Measurements from ENCODE around the gene SUN1. TPM values are rescaled to one million over a fixed set of nuclear protein-coding genes. Genes with fewer than 3 reads are reported as not detected.

Gene SUN1
- total and polyA plus RNA-seq, 2 donors (not counting 1 experiment from before 2014, with no cell fraction given) = 198 to 254 TPM

- no peak overlapping the region for H3K27ac Mint-ChIP-seq
- ChIA-PET POLR2A (no interaction called here), CTCF (no interaction called here)
- H3K27ac ChIP-seq (ENCODE audit: low read length in 2 of 2) = no peak overlapping the region
- H3K4me2 ChIP-seq (replicated peaks; ENCODE audit: low read depth, low read length, poor library complexity, severe bottlenecking) = no peak overlapping the region
- no peaks in the 10 kb centered on the region for H3K27me3 Mint-ChIP-seq
- no peaks in the 10 kb centered on the region for H3K9me3 Mint-ChIP-seq (ENCODE audit: insufficient read depth)
- WGBS (ENCODE audit: insufficient coverage) = 99% methylated on average over 11 of the region's 15 CpGs
- no peak overlapping the region for H3K4me3 ChIP-seq (ENCODE audit: control extremely low read depth in 1 of 5, extremely low read depth in 1 of 5, insufficient read depth in 1 of 5, low read depth in 2 of 5, low read length in 4 of 5)
- peaks cover 0 to 8% (median 0%) of the 10 kb centered on the region in 3 donors for H3K9me3 ChIP-seq (ENCODE audit: control extremely low read depth in 1 of 3, control insufficient read depth in 2 of 3, insufficient read depth in 1 of 3, low read length in 2 of 3)
- H3K4me3 Mint-ChIP-seq = no peak overlapping the region
- TF ChIP-seq EZH2 (IDR thresholded peaks at IDR 0.05; ENCODE audit: borderline replicate concordance, insufficient read depth, low read depth, low read length, poor library complexity, severe bottlenecking) = no peak
- TF ChIP-seq CTCF (IDR thresholded peaks at IDR 0.05) = no peak
- H3K36me3 ChIP-seq (replicated peaks in 1 of 2; ENCODE audit: control extremely low read depth in 1 of 2, control insufficient read depth in 1 of 2, extremely low read depth in 1 of 2, insufficient read depth in 2 of 2, low read length in 1 of 2) = peaks cover 0 to 53% of the 10 kb centered on the region in 2 experiments
- no peak for DNase-seq
- peaks cover 36% of the 10 kb centered on the region for H3K79me2 ChIP-seq (ENCODE audit: control insufficient read depth, insufficient read depth, low read length)
- no peak overlapping the region for H3K9ac ChIP-seq (ENCODE audit: low read length)
- H4K20me1 ChIP-seq (ENCODE audit: control insufficient read depth, insufficient read depth, low read length, poor library complexity, severe bottlenecking) = no peaks in the 10 kb centered on the region
- no peaks in the 10 kb centered on the region for H3K4me1 ChIP-seq (ENCODE audit: control insufficient read depth in 2 of 2, insufficient read depth in 2 of 2, low read length in 2 of 2)
- intact Hi-C loops (cut with micrococcal nuclease) = no loop called here
- H3K27me3 ChIP-seq (replicated peaks in 1 of 4; ENCODE audit: control extremely low read depth in 1 of 4, control insufficient read depth in 3 of 4, insufficient read depth in 4 of 4, low read length in 3 of 4) = no peaks in the 10 kb centered on the region
- no peak for ATAC-seq (ENCODE audit: low read depth)
- no peaks in the 10 kb centered on the region for H3K4me1 Mint-ChIP-seq
- no peak overlapping the region for H2AFZ ChIP-seq (ENCODE audit: insufficient read depth, low read depth, low read length, poor library complexity, severe bottlenecking)
Observed at GRCh38 chr7:844514-844913, 12.2 kb downstream of the SUN1 start.

DNA sequence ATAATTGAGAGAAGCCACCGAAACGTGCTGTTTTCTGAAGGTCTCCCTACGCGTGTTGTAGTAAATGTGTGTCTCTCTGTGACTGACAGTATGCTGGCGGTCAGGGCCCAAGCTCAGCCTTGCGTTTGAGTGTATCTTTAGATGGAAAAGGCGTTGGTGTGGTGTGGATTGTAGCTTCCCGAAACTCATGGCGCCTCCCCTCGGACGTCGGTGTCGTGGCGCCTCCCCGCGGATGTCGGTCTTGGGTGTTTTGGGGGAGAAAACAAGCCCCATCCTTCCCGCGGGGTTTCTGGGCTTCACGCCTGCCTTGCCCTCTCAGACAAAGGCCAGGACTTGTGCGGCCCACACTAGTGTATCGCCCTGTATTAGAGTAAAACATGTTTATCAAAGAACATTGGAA, 12.8 kb downstream of the SUN1 start:
- peaks cover 0 to 56% of the 10 kb centered on the region in 2 experiments for H3K36me3 ChIP-seq (replicated peaks in 1 of 2; ENCODE audit: control extremely low read depth in 1 of 2, control insufficient read depth in 1 of 2, extremely low read depth in 1 of 2, insufficient read depth in 2 of 2, low read length in 1 of 2)
- CTCF ChIA-PET = no interaction called here
- H3K4me1 Mint-ChIP-seq = no peaks in the 10 kb centered on the region

More for the DNA sequence above, 12.8 kb downstream of the SUN1 start:
- Histone ChIP-seq H3K4me1 (ENCODE audit: control insufficient read depth in 2 of 2, insufficient read depth in 2 of 2, low read length in 2 of 2) (no peaks in the 10 kb centered on the region), H4K20me1 (ENCODE audit: control insufficient read depth, insufficient read depth, low read length, poor library complexity, severe bottlenecking) (no peaks in the 10 kb centered on the region), H3K9ac (ENCODE audit: low read length) (no peak overlapping the region), H3K27ac (ENCODE audit: low read length in 2 of 2) (no peak overlapping the region), H3K4me3 (ENCODE audit: control extremely low read depth in 1 of 5, extremely low read depth in 1 of 5, insufficient read depth in 1 of 5, low read depth in 2 of 5, low read length in 4 of 5) (no peak overlapping the region), H3K27me3 (replicated peaks in 1 of 4; ENCODE audit: control extremely low read depth in 1 of 4, control insufficient read depth in 3 of 4, insufficient read depth in 4 of 4, low read length in 3 of 4) (no peaks in the 10 kb centered on the region), H3K79me2 (ENCODE audit: control insufficient read depth, insufficient read depth, low read length) (peaks cover 36% of the 10 kb centered on the region), H3K9me3 (ENCODE audit: control extremely low read depth in 1 of 3, control insufficient read depth in 2 of 3, insufficient read depth in 1 of 3, low read length in 2 of 3) (peaks cover 0 to 8% (median 0%) of the 10 kb centered on the region in 3 donors), H3K4me2 (replicated peaks; ENCODE audit: low read depth, low read length, poor library complexity, severe bottlenecking) (no peak overlapping the region), H2AFZ (ENCODE audit: insufficient read depth, low read depth, low read length, poor library complexity, severe bottlenecking) (no peak overlapping the region)
- Mint-ChIP-seq H3K27me3 (no peaks in the 10 kb centered on the region), H3K4me3 (no peak overlapping the region), H3K27ac (peak overlapping the region; percentile 46), H3K9me3 (ENCODE audit: insufficient read depth) (no peaks in the 10 kb centered on the region)
- POLR2A ChIA-PET = no interaction called here
- intact Hi-C loops (cut with micrococcal nuclease) = no loop called here
- DNase-seq = no peak
- WGBS (ENCODE audit: insufficient coverage) = over 99% methylated on average over 14 of the region's 22 CpGs
- TF ChIP-seq CTCF (IDR thresholded peaks at IDR 0.05) (no peak), EZH2 (IDR thresholded peaks at IDR 0.05; ENCODE audit: borderline replicate concordance, insufficient read depth, low read depth, low read length, poor library complexity, severe bottlenecking) (no peak)
- ATAC-seq (ENCODE audit: low read depth) = no peak
